ENCODE results near the gene FAM25A. TPM values are rescaled to one million over a fixed set of nuclear protein-coding genes. Genes with fewer than 3 reads are reported as not detected.
A peak's percentile ranks its signal among the peaks of the same experiment; 100 is the strongest.

FAM25A gene
- polyA plus RNA-seq, 2 of the 4 experiments (the other 2 are of a cell fraction): not detected

DNA sequence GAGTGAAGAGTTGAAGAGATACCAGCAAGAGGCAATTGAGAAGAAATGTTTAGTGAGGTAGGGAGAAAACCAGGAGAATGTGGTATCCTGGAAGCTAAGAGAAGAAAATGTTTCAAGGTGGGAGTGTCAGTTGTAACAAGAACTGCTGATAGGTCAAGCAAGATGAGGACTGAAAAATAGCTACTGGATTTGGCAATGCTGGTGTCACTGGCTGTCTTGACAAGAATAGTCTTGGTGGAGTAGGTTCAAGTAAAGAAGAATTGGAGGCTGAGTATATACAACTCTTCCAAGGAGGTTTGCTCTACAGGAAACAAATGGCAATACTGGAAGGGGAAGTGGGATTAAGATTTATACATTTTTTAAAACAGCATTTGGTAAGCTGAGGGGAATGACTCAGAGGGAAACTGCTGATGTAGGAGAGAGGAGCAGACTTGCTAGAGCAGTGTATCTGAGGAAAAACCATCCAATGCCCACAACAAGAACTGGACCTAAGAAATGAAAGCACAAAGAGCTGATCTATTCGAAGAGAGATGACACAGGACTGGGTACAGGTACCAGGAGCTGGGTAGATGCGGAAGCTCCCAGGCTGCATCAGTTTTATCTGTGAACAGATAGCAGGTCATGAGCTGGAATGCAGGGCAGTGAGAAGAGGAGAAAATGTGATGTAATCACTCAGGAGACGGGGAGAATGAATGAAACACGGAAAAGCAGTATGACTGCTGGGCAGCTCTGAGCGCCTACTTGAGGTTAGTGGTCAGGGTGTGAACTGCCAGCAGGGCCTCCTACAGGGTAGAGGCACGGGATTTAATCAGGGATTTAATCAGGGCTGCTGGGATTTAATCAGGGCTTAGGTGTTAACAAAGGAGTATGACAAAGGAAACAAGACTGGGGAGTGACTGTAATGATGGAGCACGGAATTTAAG, 34.5 kb downstream of the FAM25A start:
- H3K4me2 ChIP-seq: no peak overlapping the region
- WGBS (ENCODE audit: missing lambda C conversion rate): 88% methylated on average over 7 of the region's 7 CpGs
- FAIRE-seq (no peak), ATAC-seq (peak; percentile 59 to 65; a peak in 4 of 6 replicates), DNase-seq (ENCODE audit: low read depth in 1 of 2, low spot score in 1 of 2) (no peak)
- H3K4me1 ChIP-seq: no peaks in the 10 kb centered on the region
- no peaks in the 10 kb centered on the region for H3K9me3 ChIP-seq
- TF ChIP-seq JUNB (IDR thresholded peaks at IDR 0.05) (no peak), RCOR1 (IDR thresholded peaks at IDR 0.05; ENCODE audit: low read depth, low read length) (no peak), MYC (IDR thresholded peaks at IDR 0.05; ENCODE audit: borderline replicate concordance, low read length) (no peak), MAX (IDR thresholded peaks at IDR 0.05) (no peak), CEBPB (IDR thresholded peaks at IDR 0.05) (no peak), FOXS1 (CRISPR knock-in tag; IDR thresholded peaks at IDR 0.05) (no peak), REST (IDR thresholded peaks at IDR 0.05) (no peak), BHLHE40 (IDR thresholded peaks at IDR 0.05; ENCODE audit: low read depth, low read length) (no peak), POLR2A (IDR thresholded peaks at IDR 0.05; ENCODE audit: low read length) (no peak), JUN (IDR thresholded peaks at IDR 0.05) (no peak)
- H3K27ac ChIP-seq: no peak overlapping the region
- ChIA-PET POLR2A (no interaction called here), CTCF (interaction anchor here (0.7 to 2.2 kb wide), 3 partner anchors 10 to 13 kb away, joined by 3 to 7 read pairs (median 3); no protein-coding TSS in a partner anchor)
- H3K4me3 ChIP-seq: no peak overlapping the region

- no peaks in the 10 kb centered on the region for H3K4me1 ChIP-seq
- H3K4me3 ChIP-seq: no peak overlapping the region
- FAIRE-seq (no peak), ATAC-seq (no peak), DNase-seq (ENCODE audit: low read depth in 1 of 2, low spot score in 1 of 2) (no peak)
- no peak for TF ChIP-seq CBX2 (IDR thresholded peaks at IDR 0.05; ENCODE audit: borderline replicate concordance, low read depth)
- TF ChIP-seq EP300 (IDR thresholded peaks at IDR 0.05): no peak
- TF ChIP-seq EHMT2 (IDR thresholded peaks at IDR 0.05; ENCODE audit: low read depth): no peak
- no peak for TF ChIP-seq JUNB (IDR thresholded peaks at IDR 0.05)
- TF ChIP-seq TP53 (CRISPR knock-in tag; IDR thresholded peaks at IDR 0.05): no peak
- TF ChIP-seq, protein P1, sequence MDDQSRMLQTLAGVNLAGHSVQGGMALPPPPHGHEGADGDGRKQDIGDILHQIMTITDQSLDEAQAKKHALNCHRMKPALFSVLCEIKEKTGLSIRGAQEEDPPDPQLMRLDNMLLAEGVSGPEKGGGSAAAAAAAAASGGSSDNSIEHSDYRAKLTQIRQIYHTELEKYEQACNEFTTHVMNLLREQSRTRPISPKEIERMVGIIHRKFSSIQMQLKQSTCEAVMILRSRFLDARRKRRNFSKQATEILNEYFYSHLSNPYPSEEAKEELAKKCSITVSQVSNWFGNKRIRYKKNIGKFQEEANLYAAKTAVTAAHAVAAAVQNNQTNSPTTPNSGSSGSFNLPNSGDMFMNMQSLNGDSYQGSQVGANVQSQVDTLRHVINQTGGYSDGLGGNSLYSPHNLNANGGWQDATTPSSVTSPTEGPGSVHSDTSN (IDR thresholded peaks at IDR 0.05): no peak
- no peak for TF ChIP-seq CTCF (IDR thresholded peaks at IDR 0.05)
- TF ChIP-seq, protein P2, sequence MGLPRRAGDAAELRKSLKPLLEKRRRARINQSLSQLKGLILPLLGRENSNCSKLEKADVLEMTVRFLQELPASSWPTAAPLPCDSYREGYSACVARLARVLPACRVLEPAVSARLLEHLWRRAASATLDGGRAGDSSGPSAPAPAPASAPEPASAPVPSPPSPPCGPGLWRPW (IDR thresholded peaks at IDR 0.05): no peak
- no peak for TF ChIP-seq HMGXB4 (CRISPR knock-in tag; IDR thresholded peaks at IDR 0.05; ENCODE audit: borderline replicate concordance)
- no peak for TF ChIP-seq CEBPB (IDR thresholded peaks at IDR 0.05)
- TF ChIP-seq NFE2L2 (conservative IDR thresholded peaks at IDR 0.05; ENCODE audit: low read length): no peak
- no peak for TF ChIP-seq HDAC2 (IDR thresholded peaks at IDR 0.05)
- no peak for TF ChIP-seq RARB (CRISPR knock-in tag; IDR thresholded peaks at IDR 0.05)
- TF ChIP-seq, protein P3, sequence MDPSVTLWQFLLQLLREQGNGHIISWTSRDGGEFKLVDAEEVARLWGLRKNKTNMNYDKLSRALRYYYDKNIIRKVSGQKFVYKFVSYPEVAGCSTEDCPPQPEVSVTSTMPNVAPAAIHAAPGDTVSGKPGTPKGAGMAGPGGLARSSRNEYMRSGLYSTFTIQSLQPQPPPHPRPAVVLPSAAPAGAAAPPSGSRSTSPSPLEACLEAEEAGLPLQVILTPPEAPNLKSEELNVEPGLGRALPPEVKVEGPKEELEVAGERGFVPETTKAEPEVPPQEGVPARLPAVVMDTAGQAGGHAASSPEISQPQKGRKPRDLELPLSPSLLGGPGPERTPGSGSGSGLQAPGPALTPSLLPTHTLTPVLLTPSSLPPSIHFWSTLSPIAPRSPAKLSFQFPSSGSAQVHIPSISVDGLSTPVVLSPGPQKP (IDR thresholded peaks at IDR 0.05; ENCODE audit: low read depth, low read length): no peak
- POLR2A ChIA-PET: no interaction called here
- H3K9me3 ChIP-seq: no peaks in the 10 kb centered on the region
- no peak overlapping the region for H3K4me2 ChIP-seq
- 76% methylated on average over 1 of the region's 1 CpG for WGBS (ENCODE audit: missing lambda C conversion rate)
- CTCF ChIA-PET: no interaction called here
- H3K27ac ChIP-seq: no peak overlapping the region
Measured at GRCh38 chr10:87058171-87058570, 38.1 kb downstream of the FAM25A start.

All from A549 (cell line).